ENCODE measurements around the gene HHATL.

HHATL gene

GRCh38 chr3:42702066-42702951 is at the start of gene HHATL:
Gene HHATL (minus strand): TSS chr3:42702798. CDS start chr3:42700826, 1,972 bp downstream.
- DNase-seq: no peak

- DNase-seq: no peak
Measured at GRCh38 chr3:42751609-42752008, 49.0 kb upstream of the HHATL start.

DNA sequence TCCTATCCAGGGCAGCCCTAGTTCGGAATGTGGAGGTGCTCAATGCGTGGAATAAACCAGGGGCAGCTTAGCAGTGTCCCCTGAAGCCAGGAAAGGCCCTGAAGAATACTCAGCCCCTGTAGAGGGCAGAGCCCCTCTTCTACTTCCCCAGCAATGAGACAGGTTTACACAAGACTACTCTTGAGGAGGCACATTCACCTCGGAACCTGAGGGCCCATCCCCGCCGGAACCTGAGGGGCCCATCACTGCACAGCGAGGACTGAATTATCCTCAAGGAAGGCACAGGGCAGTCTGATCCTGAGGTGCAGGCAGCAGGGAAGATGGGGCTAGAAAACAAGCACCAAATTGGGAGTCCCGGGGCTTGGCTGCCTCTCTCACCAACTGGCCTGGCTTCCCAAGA is 48.2 kb upstream of the HHATL start:
- DNase-seq: no peak

GRCh38 chr3:42749753-42750231 is 47.2 kb upstream of the HHATL start:
- DNase-seq: no peak

- DNase-seq: no peak
Measured at GRCh38 chr3:42749025-42749752, 46.6 kb upstream of the HHATL start.

- no peak for DNase-seq
Measured at GRCh38 chr3:42747581-42747980, 45.0 kb upstream of the HHATL start.

DNA sequence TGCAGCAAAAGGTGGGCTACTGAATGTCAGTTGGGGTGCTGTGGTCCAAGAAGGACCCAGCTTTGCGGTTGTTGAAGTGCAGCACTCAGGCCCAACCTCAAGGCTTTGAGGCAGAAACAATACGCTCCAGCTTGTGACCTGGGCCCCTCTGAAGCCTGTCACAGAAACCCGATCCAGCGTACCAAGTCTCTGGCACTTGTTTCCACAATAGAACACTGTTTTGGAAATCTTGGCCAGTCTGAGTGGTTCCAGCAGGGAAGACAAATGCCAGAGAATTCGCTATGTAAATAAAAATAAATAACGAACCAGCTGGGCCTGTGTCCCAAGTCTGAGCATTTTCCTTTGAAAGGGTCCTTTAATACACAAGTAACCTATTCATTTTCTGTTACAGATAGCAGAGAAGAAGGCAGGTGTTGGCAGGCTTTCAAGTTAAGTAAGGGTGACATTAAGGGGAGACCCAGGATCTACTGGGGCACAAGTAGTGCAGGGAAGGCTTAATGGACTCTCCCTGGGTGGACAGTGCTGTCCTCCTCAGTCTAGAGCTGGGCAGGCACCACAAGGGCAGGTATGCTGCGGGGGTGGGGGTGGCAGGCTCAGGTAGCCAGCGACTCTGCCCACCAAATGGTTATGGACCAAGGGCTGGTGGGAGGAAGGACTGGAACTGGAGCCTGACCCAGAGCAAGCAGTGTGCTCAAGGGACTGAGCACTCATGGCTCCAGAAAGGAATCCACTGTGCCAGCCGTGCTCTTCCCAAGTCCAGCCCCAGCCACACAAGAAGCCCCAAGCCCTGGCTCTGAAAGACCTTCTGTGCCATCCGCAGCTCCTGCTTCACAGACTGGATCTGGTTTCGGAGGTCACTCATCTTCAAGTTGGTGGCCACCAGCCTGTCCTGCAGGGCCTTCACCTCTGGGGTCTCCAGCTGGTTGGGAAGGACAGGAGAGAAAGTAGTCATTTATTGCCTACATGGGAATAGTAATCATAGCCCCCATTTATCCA is 44.2 kb upstream of the HHATL start:
- DNase-seq: no peak

DNA sequence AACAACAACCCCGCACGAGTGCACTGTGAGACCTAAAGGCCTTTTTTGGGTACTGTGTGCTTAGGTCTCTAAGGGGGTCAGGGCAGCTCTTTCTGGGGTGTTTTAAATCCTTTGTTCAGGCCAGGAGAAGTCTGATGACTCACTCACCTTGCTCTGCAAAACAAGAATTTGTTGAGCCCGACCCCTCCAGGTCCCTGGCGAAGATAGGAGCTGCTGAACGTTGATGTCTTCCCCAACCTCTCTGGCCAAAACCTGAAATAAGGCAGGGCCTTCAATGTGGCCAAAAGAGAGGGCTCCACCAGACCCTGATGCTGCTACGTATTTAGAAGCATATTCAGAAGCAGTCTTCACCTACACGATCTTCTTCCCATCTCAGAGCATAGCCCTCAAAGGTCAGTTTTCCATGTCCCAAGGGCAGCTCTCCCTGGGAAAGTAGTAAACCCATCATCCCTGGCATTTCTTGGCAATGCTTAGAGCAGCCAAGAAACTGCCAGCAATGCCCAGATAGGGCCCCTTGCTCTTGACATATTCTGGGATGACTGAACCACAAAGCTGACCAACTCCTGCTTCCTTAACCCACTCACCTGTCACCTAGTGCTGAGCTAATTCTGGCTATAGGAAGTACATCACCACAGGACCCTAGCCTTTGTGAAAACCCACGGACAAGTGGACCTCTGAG is 43.3 kb upstream of the HHATL start:
- no peak for DNase-seq

DNA sequence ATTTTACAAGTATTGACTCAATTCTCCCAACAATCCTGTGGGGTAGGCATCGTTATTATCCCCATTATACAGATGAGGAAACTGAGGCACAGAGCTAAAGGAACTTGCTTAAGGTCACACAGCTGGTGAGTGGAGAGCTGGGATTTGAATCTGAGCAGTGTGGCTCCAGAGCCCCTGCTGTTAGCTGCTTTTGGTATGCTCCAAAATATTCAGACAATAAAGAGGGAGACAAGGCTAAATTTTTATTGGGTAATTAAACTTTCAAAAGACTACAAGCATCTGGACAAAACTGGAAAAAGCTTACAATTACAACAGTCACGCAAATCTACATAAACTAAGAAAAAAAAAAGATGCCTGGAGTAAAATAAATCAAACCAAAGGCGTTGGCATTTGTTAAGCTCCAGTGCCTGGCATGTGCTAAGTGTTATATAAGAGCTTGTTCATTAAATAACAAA is 42.7 kb upstream of the HHATL start:
- no peak for DNase-seq

- DNase-seq: no peak
Measured at GRCh38 chr3:42743204-42743995, 40.8 kb upstream of the HHATL start.

- no peak for DNase-seq
Measured at GRCh38 chr3:42742688-42743087, 40.1 kb upstream of the HHATL start.

GRCh38 chr3:42742259-42742658 is 39.7 kb upstream of the HHATL start:
- no peak for DNase-seq

- DNase-seq: no peak
Measured at GRCh38 chr3:42741796-42742195, 39.2 kb upstream of the HHATL start.

- DNase-seq: no peak
Measured at GRCh38 chr3:42739401-42740158, 37.0 kb upstream of the HHATL start.

DNA sequence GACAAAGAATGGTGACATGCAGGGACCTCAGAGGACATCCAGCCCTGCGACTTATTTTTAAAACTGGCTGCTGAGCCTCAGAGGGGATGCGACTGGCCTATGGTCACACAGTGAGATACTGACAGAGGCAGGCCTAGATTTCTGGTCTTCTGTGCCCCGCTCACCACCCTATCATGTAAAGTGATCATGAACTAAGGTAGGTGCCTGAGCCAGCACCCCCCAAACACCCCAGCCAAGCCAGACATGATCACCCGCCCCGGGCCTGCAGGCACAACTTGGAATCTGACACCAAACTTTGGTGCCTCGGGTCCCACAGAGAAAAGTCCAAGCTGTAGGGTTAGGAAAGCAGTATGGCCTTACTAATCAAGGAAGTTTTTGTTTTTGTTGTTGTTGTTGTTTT is 33.9 kb upstream of the HHATL start:
- DNase-seq: no peak

DNA sequence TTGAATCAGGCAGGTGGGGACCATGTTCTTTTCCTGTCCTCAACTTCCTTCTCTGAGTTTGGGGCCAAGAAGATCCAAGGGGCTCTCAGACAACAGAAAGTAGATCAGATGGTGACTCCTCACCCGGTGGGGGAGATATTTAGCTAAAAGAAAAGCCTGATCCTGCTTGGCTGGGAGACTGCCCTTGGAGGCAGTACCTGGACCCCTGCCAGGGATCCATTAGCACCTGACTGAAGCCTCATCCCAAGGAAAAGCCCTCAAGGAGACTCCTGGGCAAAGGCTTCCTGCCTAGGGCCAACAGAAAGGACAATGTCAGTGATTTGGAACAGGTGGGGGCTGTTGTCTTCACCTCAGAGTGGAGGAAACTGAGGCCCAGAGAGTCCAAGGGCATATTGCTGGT is 33.5 kb upstream of the HHATL start:
- no peak for DNase-seq

- DNase-seq: no peak
Measured at GRCh38 chr3:42735615-42736014, 33.0 kb upstream of the HHATL start.

DNA sequence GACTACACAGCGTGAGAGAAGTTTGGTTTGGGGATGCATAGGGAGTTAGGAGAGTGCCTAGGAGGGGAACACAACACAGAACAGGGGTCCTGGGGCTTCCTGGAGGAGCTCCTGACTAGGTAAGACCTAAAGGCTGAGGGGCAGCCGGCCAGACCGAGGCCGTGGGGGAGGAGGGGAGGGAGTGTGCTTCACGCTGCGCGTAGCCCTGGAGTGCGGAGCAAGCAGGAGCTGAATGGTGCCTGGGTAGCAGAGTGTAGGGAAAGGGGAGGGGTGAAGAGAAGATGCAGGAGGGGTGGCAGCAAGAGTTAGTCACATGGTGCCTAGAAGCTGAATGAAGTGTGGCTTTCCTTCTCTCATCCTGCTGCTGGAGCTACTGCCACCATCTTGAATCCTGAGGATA is 32.4 kb upstream of the HHATL start:
- no peak for DNase-seq

DNA sequence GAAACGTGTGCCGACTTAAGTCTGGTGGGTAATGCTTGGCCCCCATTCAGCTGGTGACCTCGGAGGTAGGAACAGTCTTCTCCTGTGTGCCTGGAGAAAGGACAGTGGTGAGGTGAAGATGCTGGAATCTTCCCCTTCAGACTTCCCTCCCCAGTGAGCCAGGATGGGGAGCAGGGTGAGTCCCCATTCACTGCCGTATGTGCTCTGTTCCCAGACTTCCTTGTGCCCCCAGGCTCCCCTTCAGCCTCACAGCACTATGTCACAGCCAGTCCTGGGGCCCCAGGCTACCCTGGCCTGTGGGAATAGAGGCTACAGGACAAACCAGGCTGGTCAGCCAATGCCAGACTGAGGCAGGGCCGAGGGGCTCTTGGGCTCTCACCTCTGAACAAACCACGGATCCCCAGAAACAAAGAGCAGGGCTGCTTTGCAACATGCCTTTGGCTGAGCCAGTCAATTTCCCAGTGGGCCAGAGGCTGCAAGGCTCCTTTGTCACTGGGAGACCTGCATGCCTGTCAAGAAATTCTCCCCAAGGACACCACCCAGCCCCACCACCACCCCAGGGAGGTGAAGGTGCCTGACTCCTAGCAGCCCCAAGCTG is 31.8 kb upstream of the HHATL start:
- no peak for DNase-seq

All from activated CD4-positive, CD25-positive, alpha-beta regulatory T cell (primary cell).